ENCODE results near the gene WDR20. TPM values are rescaled to one million over a fixed set of nuclear protein-coding genes. Genes with fewer than 3 reads are reported as not detected.
"Not testable (repeated sequence)": the region's sequence is repeated elsewhere in the genome, so short reads cannot be mapped to it uniquely, and the experiment has no call there.

The WDR20 gene
- total RNA-seq, 2 donors from 2014 or later, result 12.2 to 15.5 TPM

DNA sequence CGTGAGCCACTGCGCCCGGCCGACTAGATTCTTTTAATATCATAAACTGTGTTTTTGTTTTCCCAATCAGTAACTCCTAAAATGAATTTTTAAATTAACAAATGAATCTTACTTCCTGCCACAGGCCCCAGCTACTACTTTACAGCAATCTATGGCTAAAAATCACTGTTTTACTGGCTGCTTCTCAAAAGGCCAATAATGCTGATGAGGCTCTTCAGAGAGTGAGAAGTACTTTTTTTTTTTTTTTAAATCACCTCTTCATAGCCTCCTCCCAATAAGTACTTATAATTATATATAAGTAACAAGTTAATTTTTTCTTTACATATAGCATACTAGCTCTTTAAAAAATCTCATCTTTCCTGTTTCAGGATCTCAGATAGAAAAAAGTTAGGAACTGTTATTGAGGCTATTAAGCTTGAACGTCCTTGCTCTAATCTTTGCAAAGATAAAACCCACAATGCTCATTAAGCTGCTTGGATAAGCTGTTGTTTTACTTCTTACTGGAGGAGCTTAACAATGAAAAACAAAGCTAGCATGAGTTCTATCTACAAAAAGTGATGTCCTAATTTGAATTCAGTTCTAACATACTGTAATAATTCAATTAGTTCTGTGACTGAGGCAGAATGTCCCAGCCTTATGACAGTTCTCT, 12.8 kb upstream of the WDR20 start:
- Histone ChIP-seq H3K27ac (peak overlapping the region in 1 of 4 donors; percentile 66), H3K27me3 (no peaks in the 10 kb centered on the region), H3K4me1 (peaks cover 10% of the 10 kb centered on the region), H3K4me3 (no peak overlapping the region), H3K9me3 (no peaks in the 10 kb centered on the region), H3K36me3 (replicated peaks in 1 of 2; ENCODE audit: insufficient read depth in 1 of 2, low read depth in 2 of 2) (no peaks in the 10 kb centered on the region)
- 70 to 78% methylated on average over 5 of the region's 5 CpGs for WGBS, 2 donors
- TF ChIP-seq POLR2A (IDR thresholded peaks at IDR 0.05), result no peak
- ATAC-seq (no peak), DNase-seq (no peak)
- intact Hi-C loops (cut with DNase I), result no loop called here

GRCh38 chr14:102131741-102132140, 8.0 kb upstream of the WDR20 start:
- Histone ChIP-seq H3K4me3 (no peak overlapping the region), H3K27ac (no peak overlapping the region), H3K4me1 (peaks cover under 1% of the 10 kb centered on the region), H3K27me3 (no peaks in the 10 kb centered on the region), H3K36me3 (replicated peaks in 1 of 2; ENCODE audit: insufficient read depth in 1 of 2, low read depth in 2 of 2) (no peaks in the 10 kb centered on the region), H3K9me3 (no peaks in the 10 kb centered on the region)
- no peak for TF ChIP-seq POLR2A (IDR thresholded peaks at IDR 0.05)
- TF ChIP-seq, protein P1, sequence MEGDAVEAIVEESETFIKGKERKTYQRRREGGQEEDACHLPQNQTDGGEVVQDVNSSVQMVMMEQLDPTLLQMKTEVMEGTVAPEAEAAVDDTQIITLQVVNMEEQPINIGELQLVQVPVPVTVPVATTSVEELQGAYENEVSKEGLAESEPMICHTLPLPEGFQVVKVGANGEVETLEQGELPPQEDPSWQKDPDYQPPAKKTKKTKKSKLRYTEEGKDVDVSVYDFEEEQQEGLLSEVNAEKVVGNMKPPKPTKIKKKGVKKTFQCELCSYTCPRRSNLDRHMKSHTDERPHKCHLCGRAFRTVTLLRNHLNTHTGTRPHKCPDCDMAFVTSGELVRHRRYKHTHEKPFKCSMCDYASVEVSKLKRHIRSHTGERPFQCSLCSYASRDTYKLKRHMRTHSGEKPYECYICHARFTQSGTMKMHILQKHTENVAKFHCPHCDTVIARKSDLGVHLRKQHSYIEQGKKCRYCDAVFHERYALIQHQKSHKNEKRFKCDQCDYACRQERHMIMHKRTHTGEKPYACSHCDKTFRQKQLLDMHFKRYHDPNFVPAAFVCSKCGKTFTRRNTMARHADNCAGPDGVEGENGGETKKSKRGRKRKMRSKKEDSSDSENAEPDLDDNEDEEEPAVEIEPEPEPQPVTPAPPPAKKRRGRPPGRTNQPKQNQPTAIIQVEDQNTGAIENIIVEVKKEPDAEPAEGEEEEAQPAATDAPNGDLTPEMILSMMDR (IDR thresholded peaks at IDR 0.05), result no peak
- no peak for ATAC-seq
- WGBS, 2 donors, result 74 to 79% methylated on average over 6 of the region's 6 CpGs
- intact Hi-C loops (cut with DNase I), result no loop called here
- DNase-seq, result no peak

DNA sequence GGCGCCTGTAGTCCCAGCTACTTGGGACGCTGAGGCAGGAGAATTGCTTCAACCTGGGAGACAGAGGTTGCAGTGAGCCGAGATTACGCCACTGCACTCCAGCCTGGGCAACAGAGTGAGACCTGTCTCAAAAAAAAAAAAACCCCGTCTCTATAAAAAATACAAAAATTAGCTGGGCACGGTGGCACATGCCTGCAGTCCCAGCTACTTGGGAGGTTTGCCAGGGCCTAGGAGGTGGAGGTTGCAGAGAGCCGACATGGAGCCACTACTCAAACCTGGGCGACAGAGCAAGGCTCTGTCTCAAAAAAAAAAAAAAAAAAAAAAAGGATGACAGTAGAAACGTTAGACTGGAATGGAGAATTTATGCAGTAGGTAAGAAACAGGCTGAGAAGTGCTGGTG, 5.7 kb upstream of the WDR20 start:
- H3K4me3 ChIP-seq; DNase-seq; H3K4me1 ChIP-seq; H3K9me3 ChIP-seq; H3K27ac ChIP-seq; H3K36me3 ChIP-seq (replicated peaks in 1 of 2; ENCODE audit: insufficient read depth in 1 of 2, low read depth in 2 of 2); ATAC-seq; intact Hi-C loops (cut with DNase I); H3K27me3 ChIP-seq: not testable (repeated sequence)
- WGBS, 2 donors, result 93 to 94% methylated on average over 9 of the region's 9 CpGs

DNA sequence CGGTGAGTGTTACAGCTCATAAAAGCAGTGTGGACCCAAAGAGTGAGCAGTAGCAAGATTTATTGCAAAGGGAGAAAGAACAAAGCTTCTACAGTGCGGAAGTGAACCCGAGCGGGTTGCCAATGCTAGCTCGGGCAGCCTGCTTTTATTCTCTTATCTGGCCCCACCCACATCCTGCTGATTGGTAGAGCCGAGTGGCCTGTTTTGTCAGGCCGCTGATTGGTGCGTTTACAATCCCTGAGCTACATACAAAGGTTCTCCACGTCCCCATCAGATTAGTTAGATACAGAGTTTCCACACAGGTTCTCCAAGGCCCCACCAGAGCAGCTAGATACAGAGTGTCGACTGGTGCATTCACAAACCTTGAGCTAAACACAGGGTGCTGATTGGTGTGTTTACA, 5.0 kb upstream of the WDR20 start:
- ATAC-seq; H3K36me3 ChIP-seq (replicated peaks in 1 of 2; ENCODE audit: insufficient read depth in 1 of 2, low read depth in 2 of 2); H3K27ac ChIP-seq; H3K27me3 ChIP-seq; H3K4me1 ChIP-seq; intact Hi-C loops (cut with DNase I); H3K4me3 ChIP-seq; H3K9me3 ChIP-seq; DNase-seq: not testable (repeated sequence)
- 70 to 78% methylated on average over 10 of the region's 10 CpGs for WGBS, 2 donors

DNA sequence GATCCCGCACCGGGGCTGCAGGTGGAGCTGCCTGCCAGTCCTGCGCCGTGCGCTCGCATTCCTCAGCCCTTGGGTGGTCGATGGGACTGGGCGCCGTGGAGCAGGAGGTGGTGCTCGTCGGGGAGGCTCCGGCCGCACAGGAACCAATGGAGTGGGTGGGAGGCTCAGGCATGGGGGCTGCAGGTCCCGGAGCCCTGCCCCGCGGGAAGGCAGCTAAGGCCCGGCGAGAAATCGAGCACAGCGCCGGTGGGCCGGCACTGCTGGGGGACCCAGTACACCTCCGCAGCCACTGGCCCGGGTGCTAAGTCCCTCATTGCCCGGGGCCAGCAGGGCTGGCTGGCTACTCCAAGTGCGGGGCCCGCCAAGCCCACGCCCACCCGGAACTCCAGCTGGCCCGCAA, 4.2 kb upstream of the WDR20 start:
- ATAC-seq; H3K9me3 ChIP-seq; intact Hi-C loops (cut with DNase I); H3K4me1 ChIP-seq; H3K36me3 ChIP-seq (replicated peaks in 1 of 2; ENCODE audit: insufficient read depth in 1 of 2, low read depth in 2 of 2); DNase-seq; H3K4me3 ChIP-seq; H3K27me3 ChIP-seq; H3K27ac ChIP-seq: not testable (repeated sequence)
- 98 to 100% methylated on average over 4 to 23 of the region's 30 CpGs for WGBS, 2 donors

GRCh38 chr14:102138535-102138934, 1.2 kb upstream of the WDR20 start:
- DNase-seq, result no peak
- H3K4me1 ChIP-seq, result peaks cover 17% of the 10 kb centered on the region
- no peaks in the 10 kb centered on the region for H3K9me3 ChIP-seq
- H3K27ac ChIP-seq, result peak overlapping the region in 1 of 4 donors; percentile 17
- H3K4me3 ChIP-seq, result peak overlapping the region in 1 of 2 donors; percentile 75
- WGBS, 2 donors, result 8 to 14% methylated on average over 3 of the region's 3 CpGs
- TF ChIP-seq, protein P1 (IDR thresholded peaks at IDR 0.05), result no peak
- no peak for TF ChIP-seq POLR2A (IDR thresholded peaks at IDR 0.05)
- ATAC-seq, result no peak
- intact Hi-C loops (cut with DNase I), result no loop called here
- no peaks in the 10 kb centered on the region for H3K27me3 ChIP-seq
- H3K36me3 ChIP-seq (replicated peaks in 1 of 2; ENCODE audit: insufficient read depth in 1 of 2, low read depth in 2 of 2), result no peaks in the 10 kb centered on the region

DNA sequence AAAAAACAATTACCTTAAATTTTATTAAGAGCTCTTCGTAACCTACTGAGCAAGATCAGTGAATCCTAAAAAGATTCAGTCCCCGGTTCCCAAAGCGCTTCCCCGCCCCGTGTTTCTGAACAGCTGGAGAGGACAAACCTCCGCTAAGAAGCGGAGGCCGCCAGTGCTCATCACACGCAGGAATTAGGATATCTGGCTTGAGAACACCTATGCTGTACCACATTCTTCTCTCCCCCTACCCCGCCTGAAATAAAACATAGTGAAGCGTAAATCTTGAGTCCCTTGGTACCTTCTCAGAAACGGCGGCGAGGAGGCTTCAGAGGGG, 774 bp upstream of the WDR20 start:
- WGBS, 2 donors, result 1 to 2% methylated on average over 13 to 14 of the region's 14 CpGs
- ATAC-seq (no peak), DNase-seq (peak in 3 of 4 donors; percentile 12 to 33 (median 17))
- intact Hi-C loops (cut with DNase I), result no loop called here
- Histone ChIP-seq H3K4me1 (peaks cover 17% of the 10 kb centered on the region), H3K27me3 (no peaks in the 10 kb centered on the region), H3K4me3 (peak overlapping the region; percentile 75 to 100), H3K9me3 (no peaks in the 10 kb centered on the region), H3K36me3 (replicated peaks in 1 of 2; ENCODE audit: insufficient read depth in 1 of 2, low read depth in 2 of 2) (no peaks in the 10 kb centered on the region), H3K27ac (peak overlapping the region in 3 of 4 donors; percentile 17 to 91 (median 81))
- no peak for TF ChIP-seq POLR2A (IDR thresholded peaks at IDR 0.05)
- TF ChIP-seq, protein P1 (IDR thresholded peaks at IDR 0.05), result no peak
